ENCODE data around the gene GDAP1L1.
"Not testable (repeated sequence)": the region's sequence is repeated elsewhere in the genome, so short reads cannot be mapped to it uniquely, and the experiment has no call there.

Gene GDAP1L1

DNA sequence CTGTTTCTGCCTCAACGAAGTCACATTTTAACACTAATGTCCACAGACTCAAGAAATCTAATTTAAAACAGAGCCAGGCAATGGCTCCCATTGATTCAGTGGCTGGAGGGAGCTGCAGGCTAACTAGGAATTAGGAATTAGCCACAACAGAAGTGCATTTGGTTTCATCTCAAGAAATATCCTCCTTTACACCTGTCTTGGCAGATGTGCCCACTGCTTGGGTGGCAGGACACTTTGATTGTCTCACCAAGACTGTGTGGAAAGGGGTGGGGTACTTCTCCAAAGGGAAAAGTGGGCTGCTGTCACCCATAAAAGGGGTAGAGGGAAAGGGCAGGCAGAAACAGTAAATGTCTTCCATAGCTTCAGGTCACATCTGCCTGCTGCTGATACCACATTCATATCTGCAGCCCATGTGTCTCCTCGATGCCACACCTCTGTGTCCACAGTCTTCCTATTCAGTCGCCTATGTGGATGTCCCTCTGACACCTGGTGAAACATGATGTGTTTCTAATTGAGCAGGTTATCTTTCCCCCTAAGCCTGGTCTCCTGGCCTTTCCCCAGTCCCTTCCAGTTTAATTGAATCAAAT, 25.6 kb upstream of the GDAP1L1 start:
- DNase-seq, result no peak

DNA sequence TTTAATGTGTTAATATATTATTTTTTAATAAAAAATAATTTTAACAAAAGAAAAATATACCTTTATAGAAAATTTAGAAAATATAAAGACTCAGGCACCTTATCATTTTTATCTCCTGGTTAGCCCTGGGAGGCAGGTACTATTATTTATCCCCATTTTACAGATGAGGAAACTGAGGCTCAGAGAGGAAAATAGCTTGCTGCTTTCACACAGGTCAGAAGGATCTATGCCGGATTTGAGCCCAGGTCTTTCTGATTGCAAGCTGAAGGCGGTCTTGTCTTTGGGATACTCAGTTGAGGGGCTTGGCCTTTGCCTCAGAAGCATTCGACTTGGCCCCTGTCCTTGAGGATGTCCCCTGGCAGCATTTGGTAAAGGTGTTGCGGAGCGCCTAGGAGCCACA, 25.1 kb upstream of the GDAP1L1 start:
- no peak for DNase-seq

DNA sequence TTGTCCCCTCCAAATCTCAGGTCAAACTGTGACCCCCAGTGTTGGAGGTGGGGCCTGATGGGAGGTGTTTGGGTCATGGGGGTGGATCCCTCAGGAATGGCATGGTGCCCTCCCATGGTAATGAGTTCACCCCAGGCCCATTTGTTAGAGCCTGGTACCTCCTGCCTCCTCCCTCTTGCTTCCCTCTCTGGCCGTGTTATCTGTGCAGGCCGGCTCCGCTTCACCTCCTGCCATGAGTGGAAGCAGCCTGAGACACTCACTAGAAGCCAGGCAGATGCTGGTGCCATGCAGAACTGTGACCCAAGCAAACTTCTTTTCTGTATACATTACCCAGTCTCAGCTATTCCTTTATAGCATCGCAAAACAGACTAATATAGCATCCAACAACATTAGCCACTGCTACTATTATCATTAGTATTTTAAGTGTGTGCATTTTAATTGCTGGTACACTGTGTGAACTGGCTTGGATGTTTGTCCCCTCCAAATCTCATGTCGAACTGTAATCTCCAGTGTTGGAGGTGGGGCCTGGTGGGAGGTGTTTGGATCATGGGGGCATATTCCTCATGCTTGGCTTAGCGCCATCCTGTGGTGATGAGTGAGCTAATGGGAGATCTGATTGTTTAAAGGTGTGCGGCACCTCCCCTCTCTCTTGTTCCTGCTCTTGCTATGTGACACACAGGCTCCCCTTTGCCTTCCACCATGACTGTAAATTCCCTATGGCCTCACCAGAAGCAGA, 24.3 kb upstream of the GDAP1L1 start:
- DNase-seq, result no peak

DNA sequence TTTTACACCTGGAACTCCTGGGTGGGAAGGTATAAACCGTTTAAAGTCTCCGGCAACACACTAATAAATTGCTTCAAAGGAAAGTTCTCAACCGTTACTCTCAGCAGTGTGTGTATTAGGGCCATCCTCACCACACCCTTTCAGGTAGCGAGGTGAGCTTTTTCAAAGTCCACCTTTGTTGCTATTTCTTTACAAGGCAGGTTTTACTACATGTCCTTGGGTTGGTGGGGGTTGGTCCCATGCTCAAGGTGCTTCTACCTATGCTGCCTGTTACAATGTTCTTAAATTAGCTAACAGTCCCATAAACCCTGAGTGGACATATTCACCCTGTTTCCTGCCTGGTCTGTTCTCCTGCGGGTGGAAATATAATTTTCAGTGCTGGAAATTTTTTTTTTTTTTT, 23.4 kb upstream of the GDAP1L1 start:
- DNase-seq, result no peak

DNA sequence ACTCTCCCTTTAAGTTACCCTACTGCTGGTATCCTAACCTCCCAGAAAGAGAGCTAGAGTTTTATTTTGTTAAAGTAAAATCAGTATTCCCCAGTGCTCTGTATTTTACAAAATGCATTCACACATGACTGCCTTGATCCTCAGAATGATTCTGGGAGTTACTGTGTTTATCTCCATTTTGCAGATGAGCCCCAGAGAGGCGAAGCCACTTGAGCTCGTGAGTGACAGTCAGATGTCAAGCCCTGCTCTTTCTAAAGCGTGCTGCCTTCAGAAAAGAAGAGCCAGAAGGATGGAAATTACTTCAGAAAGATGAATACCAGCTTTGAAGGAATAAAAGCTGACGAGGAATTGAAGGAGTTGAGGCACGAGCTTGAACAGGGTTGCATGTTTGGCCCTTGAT, 22.5 kb upstream of the GDAP1L1 start:
- DNase-seq, result no peak

DNA sequence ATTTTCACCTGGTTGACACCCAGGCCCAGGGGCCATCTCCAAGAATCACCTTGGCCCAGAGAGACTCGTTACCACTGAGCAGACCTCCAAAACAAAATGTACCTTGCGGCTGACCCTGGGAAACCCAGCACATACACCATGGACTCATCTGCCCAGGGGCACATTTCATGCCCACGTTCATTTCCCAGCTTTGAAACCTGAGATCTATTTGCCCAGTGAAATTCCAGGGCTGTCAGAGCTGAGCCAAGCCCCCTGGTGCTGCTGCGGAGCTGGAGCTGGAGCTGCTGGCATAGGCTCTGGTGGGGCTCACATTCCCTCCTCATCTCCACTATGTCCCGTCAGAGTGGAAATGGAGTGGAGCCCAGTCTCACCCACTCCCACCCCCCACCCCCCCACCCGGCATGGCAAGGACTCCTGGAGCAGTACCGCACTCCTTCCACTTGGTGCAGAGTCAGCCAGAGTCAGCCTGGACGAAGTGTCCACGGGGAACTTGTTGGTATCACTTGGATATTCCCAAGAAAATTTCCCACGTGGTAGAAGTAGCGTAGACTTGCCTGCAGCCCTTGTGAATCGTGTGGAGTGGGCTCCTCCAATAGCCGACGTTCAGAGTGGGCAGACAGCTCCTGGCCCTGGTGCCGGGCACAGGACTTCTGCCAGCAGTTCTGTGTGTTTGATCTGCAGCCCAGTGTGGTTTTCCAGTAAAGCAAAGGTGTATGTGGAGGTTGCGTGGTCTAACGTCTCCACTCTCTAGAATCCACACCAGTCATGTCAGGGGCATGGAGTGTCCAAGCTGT, 18.4 kb upstream of the GDAP1L1 start:
- DNase-seq, result no peak

DNA sequence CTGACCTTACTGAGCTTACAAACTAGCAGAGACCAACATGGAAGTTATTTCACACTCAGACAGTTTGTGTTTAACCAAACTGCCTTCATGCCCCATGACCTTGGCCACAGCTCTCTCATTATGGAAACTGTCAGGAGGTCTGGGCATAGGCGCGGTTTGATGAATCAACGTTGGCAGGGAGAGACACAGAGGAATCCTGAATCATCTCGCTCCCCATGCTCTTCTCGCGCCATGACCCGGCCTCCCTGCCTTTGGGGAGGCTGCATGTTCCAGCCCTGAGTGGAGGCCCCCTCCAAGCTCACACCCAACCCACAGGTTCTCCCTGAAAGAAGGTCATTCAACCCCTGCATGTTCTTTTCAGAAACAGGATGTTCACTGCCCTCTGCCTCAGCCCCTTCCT, 15.9 kb upstream of the GDAP1L1 start:
- DNase-seq, result no peak

DNA sequence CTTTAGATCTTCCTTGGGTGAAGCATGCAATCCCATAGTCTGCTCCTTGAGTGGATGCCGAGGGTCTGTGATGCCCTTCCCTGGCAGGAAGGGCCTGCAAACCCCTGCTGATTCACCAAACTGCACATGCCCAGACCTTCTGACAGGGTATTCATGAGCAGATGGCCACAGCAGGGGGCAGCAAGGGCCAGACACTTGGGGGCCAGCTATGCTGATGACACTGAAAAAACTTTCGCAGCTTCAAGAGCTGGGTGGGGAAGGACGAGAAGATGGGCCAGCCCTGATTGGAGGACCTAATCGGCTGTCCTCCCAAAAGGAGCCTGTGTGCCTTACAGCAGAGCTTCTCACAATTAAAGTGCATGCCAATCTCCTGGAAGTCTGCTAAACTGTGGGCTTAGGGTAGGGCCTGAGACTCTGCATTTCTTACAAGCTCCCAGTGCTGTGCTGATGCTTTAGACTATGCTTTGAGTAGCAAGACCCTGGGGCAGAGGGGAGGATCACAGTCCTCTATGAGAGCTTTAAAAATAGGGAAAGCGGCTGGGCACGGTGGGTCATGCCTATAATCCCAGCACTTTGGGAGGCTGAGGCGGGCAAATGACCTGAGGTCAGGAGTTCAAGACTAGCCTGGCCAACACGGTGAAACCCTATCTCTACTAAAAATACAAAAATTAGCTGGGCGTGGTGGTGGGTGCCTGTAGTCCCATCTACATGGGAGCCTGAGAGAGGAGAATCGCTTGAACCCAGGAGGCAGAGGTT, 15.2 kb upstream of the GDAP1L1 start:
- no peak for DNase-seq

DNA sequence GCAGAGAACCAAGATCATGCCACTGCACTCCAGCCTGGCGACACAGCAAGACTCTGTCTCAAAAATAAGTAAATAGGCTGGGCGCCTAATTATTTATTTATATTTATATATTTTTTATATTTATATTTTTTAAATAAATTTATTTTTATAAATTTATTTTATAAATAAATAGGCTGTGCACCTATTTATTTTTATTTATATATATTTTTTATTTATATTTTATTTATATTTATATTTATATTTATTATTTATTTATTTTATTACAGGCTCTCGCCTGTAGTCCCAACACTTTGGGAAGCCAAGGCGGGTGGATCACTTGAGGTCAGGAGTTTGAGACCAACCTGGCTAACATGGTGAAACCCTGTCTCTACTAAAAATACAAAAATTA, 14.6 kb upstream of the GDAP1L1 start:
- not testable (repeated sequence) for DNase-seq

DNA sequence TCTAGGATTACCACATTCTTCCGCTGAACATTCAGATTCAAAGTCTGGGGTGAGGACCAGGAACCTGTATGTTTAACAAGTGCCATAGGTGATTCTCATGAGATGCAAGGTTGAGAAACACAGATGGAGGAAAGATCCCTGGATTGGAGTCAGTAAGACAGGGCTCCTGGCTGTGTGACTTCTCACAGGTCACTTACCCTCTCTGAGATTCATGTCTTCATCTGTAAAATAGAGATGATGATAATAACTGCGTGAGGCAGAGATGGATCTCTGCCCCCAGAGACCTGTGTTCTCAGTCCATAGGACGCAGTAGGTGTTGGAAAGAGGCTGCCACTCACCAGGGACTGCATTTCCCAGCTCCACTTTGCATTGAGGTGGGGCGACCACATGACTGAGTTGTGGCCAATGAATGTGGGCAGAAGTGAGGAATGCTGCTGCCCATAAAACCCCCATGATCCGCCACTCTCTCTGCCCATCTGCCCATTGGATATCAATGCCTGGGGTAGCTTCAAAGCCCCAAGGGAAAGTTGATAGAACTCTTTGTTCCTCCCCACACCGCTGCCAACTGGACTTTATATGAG, 13.6 kb upstream of the GDAP1L1 start:
- DNase-seq, result no peak

DNA sequence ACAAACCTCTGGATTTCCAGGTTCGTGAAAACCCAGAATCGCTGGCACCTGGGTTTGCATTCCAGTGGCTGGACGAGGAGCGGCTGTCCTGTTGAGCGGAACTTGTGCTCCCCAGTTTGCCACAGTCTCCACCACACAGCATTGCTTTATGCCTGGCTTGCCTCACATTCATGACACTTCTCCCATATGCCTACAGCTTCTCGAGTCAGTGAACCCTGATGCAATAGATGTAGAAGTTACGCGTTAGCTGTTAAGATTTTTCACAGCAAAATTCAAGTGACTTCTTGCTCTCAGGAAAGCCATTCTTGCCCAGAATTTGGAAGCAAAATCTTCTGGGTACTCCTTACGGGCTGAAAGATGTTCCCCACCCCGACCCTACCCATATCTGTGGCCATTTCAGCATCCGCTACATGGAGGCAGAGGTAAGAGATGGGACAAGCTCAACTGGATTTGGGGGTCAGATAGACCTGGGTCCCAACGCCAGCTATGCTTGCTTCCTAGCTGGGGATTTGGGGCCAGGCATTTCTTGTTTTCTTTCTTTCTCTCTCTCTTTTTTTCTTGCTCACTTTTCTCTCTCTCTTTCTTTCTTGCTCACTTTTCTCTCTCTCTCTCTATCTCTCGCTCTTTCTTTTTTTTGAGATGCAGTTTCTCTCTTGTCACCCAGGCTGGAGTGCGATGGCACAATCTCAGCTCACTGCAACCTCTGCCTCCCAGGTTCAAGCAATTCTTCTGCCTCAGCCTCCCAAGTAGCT, 12.4 kb upstream of the GDAP1L1 start:
- no peak for DNase-seq

DNA sequence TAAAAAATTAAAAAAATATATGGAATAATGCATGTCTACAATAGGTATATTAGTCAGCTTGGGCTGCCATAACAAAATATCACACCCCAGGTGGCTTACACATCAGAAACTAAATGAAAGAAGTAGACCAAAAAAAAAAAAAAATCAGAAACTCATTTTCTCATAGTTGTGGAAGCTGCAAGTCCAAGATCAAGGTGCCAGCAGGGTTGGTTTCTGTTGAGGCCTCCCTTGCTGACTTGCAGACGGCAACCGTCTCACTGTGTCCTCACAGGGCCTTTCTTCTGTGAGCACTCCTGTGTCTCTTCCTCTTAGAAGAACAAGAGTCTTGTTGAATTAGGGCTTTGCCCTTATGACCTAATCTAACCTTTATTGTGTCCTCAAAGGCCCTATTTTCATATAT, 11.4 kb upstream of the GDAP1L1 start:
- no peak for DNase-seq

DNA sequence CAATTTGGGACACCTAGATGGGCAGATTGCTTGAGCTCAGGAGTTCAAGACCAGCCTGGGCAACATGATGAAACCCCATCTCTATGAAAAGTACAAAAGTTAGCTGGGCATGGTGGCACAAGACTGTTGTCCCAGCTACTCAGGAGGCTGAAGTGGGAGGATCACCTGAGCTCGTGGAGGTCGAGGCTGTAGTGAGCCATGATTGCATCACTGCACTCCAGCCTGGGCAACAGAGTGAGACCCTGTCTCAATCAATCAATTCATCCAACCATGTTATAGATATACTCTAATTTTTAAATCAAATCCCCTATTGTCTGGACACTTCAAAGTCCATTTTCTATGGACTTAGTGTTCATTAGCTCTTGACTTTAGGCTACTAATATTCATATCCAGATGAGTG, 10.3 kb upstream of the GDAP1L1 start:
- DNase-seq, result not testable (repeated sequence)

DNA sequence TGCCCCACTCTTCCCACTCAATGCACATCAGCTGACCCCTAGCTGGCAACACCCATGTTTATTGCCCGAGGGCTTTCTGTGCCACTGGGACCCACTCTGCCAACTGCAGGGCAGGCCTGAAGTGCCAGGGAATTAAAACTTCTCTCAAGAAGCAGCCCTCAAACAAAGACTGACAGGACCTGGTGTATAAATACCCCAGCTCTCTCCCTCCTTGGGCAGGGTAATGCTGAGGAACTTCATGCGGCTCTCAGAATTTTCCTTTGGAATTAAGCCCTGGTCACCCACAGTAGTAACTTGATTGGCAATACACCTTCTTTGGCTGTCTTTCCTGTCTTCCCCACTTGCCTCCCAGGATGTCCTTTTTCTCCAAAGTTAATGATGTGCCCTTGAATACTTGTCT, 5.3 kb upstream of the GDAP1L1 start:
- no peak for DNase-seq

DNA sequence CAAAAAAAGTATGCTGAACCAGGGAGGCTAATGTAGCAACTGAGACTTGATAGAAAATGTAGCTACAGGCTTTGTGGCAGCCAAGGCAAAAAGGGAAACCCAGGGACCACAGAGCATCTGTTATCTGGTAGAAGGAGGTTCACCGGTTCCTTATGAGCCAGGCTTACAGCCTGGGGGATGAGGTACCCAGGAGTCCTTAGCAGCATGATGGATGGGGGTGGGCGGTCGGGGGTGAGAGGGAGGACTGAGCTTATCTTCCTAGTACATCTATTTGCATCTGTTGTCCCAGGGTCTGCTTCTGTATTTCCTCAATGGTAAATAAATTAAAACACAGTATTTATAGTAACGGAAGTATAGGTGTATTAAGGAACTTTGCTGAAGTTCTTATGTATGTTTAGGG, 1.1 kb upstream of the GDAP1L1 start:
- no peak for DNase-seq

DNA sequence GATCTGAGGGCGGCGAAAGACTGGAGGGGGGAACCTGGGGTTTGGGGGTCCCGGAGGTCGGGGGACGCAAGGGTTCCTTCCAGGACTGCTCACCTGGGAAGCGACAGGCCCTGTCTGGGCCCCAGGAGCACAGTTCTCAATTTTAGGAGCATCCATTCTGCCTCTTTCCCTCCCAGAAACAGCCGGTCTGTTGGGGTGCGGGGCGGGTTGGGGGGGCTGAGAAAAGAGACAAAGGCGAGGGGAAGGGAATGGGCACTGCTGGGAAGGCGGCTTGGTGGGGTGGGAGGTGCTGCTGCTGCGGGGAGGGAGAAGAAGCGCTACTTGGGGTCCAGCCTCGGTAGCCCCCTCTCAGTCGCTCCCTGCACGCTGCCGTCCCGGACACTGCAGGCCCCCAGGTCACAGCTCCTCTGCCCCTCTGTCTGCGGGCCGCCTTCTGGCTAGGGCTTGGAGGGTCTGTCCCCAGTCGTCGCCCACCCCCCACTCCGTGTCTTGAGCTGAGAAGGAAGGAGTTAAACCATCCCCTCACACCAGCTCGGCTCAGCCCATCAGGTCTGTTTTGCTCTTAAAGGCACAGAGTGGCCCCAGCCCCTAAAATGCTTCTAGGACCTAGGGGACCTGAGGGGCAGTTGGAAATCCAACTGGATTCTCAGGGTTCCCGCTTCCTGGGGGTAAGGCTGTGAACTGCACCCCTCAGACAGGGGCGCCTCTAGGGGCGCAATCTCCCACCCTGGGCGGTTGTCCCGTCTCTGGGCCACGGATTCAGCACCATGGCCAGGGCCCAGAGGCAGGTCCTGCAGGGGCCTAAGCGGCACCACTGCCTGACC, 690 bp downstream of the GDAP1L1 start:
- DNase-seq, result no peak

DNA sequence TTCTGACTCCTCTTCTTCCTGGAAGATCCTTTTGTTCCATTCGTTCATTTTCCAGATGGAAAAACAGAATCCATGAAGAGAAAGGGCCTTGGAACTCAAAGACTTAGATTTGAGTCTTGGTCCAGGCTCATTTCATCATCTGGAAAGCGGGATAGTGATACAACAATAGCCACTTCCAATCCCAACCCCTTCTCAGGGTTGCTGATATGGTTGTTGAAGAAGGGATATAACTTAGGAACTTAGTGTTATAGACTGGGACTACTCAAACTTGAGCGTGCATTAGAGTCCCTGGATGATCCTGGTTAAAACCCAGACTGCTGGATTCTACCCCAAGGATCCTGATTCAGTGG, 1.3 kb downstream of the GDAP1L1 start:
- no peak for DNase-seq

DNA sequence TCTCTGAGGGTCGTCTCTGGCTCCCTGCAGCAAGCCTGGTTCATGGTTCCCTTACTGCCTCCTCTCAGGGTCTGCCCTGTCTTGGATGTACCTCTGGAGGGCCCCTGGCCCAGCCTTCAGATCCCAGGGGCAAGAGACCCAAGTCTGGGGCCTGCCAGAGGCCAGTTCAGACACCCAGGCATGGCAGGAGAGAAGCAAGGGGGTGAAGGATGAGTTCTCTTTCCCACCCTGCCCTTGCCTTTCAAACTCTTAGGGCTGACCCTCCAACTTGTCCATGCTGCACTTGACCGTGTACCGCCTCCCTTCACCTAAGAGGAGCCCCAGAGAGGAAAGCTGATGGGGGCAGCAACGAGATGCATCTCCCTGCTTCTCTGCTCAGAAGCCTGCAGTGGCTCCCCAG, 4.2 kb downstream of the GDAP1L1 start:
- DNase-seq, result no peak

DNA sequence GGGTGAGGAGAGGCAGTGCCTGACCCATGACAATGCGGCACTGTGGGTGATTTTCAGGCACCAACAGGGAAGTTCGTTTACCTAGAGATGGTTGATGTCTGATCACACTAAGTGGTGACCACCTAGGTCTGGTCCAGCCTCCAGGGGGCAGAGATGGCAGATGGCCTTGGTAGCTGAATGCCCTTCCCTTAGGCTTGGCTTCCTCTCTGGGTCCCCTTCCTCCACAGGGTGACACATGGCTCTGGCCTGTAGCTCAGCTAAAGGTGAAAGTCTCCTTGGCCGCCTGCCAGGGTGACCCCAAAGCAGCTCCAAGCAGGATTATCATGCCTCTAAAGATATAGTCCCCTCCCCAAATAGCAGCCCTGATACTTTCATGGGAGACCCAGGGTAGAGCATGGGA, 6.4 kb downstream of the GDAP1L1 start:
- DNase-seq, result no peak

DNA sequence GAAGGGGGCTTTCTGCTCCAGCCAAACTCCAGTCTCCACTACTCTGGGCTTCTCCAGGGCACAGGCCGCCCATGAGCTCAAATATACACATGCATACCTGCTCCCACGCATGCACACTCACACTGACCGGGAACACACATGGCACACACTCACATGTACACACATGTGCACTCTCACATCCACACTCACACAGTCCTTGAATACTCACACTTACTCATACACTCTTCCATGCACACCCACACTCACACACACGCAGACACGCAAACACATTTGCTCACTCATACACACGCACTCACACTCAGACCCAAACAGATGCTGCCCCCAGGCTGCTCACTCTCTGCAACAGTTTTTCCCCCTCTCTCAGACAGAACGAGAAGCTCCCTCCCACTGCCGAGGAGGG, 7.0 kb downstream of the GDAP1L1 start:
- no peak for DNase-seq

DNA sequence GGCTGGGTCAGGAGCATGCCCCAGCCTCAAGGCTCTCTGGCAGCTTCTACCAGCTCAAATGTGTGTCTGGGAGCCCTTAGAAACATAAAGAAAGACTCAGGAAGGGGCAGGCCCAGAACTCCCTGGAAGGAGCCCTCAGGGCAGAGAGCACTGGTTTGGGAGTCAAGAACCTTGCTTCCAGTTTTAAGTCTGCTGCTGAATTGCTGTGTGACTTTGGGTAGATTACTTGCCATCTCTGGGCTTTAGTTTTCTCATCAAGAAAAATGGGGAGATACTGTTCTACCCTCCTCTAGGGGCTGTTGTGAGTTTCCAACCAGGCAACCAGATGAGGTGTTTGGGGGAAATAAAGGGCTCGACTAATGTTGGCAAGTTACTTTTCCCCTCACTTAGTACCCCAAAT, 8.8 kb downstream of the GDAP1L1 start:
- no peak for DNase-seq

DNA sequence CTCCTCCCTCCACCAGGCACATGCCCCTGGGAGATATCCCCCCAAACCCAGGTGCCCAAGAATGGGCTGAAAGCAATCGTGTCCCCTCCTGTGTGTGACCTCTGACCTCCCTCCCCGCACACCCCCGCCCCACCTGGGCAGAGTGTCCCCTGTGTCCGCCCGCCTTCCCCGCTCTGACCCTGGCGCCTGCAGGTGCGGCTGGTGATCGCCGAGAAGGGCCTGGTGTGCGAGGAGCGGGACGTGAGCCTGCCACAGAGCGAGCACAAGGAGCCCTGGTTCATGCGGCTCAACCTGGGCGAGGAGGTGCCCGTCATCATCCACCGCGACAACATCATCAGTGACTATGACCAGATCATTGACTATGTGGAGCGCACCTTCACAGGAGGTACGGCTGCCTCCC, 9.9 kb downstream of the GDAP1L1 start:
- DNase-seq, result no peak

Data from NCI-H2029 treated with DMSO at 0.1 percent for 48 hours (cell line).